Activated T-cell treated with anti-CD3 and anti-CD28 coated beads, Interleukin-2, amount 50 U/mL, for 4 hours (primary cell): ENCODE measurements around the gene LENG9. TPM values are rescaled to one million over a fixed set of nuclear protein-coding genes. Genes with fewer than 3 reads are reported as not detected.
"Not testable (repeated sequence)": the region's sequence is repeated elsewhere in the genome, so short reads cannot be mapped to it uniquely, and the experiment has no call there.

Experiments
- ATAC-seq, 2 donors: fragments of 200-7000 bp; cut with Tn5 transposase; one replicate each; pipeline ENCODE4 v1.10.0; 2021
- DNase-seq: peaks from one replicate; pipeline ENCODE4 v3.0.0-alpha.2; 2020
- H3K27me3 Mint-ChIP-seq: one replicate; pipeline ENCODE4 v1.8.0; 2021; ENCODE audit warnings: low read depth, mixed read lengths
- H3K36me3 Mint-ChIP-seq: one replicate; pipeline ENCODE4 v1.8.0; 2022; ENCODE audit warnings: mixed read lengths; ENCODE audit not compliant: insufficient read depth
- H3K4me1 Mint-ChIP-seq: one replicate; pipeline ENCODE4 v1.8.0; 2021; ENCODE audit warnings: low read depth, mixed read lengths
- H3K4me3 Mint-ChIP-seq: one replicate; pipeline ENCODE4 v1.8.0; 2021; ENCODE audit warnings: mild to moderate bottlenecking, moderate library complexity, mixed read lengths
- H3K9me3 Mint-ChIP-seq: one replicate; pipeline ENCODE4 v1.8.0; 2021; ENCODE audit warnings: mixed read lengths
- total RNA-seq, 3 donors: library from RNA; stranded (reverse); gene quantifications; one replicate each; pipeline ENCODE4 v1.2.1, GENCODE V29; 2021

LENG9 gene
- total RNA-seq, 3 donors from 2014 or later, result 4.8 to 5.4 (median 5.2) TPM

DNA sequence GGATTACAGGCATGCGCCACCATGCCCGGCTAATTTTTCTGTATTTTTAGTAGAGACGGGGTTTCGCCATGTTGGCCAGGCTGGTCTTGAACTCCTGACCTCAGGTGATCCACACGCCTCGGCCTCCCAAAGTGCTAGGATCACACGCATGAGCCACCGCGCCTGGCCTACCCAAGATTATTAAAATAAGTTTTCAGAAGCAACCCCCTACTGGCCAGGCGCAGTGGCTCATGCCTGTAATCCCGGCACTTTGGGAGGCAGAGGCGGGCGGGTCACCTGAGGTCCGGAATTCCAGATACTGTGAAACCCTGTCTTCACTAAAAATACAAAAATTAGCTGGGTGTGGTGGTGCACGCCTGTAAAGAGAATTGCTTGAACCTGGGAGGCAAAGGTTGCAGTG lies 17.2 kb downstream of the LENG9 start:
- not testable (repeated sequence) for H3K27me3 Mint-ChIP-seq, H3K4me3 Mint-ChIP-seq, H3K36me3 Mint-ChIP-seq, ATAC-seq, H3K9me3 Mint-ChIP-seq, DNase-seq
- H3K4me1 Mint-ChIP-seq, result peaks cover 37% of the 10 kb centered on the region

DNA sequence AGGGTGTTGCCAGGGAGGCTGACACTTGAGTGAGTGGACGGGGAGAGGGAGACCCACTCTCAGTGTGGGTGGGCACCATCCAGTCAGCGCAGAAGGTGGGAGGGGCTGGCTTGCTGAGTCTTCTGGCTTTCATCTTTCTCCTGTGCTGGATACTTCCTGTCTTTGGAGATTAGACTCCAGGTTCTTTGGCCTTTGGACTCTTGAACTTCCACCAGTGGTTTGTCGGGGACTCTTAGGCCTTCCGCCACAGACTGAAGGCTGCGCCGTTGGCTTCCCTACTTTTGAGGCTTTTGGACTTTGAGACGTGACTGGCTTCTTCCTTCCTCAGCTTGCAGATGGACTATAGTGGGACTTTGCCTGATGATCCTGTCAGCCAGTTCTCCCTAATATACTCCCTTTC lies 18.8 kb downstream of the LENG9 start:
- no peak for ATAC-seq

DNA sequence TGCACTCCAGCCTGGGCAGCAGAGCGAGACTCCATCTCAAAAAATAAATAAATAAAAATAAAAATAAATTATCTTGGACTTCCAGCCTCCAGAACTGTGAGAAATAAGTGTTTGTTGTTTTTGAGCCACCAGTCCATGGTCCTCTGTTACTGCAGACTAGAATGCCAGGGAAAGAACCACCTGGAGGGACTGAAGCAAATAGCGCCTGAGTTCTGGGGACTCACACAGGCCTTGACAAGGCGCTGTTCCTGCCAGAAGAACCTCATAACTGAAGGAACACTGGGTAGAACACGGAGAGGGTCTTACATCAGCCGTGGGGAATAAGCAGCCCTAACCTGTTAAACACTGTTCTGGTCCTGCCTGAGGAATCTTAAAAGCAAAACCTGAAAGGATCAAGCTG lies 22.9 kb downstream of the LENG9 start:
- peaks cover 6% of the 10 kb centered on the region for H3K36me3 Mint-ChIP-seq
- no peaks in the 10 kb centered on the region for H3K27me3 Mint-ChIP-seq
- no peak for DNase-seq
- no peaks in the 10 kb centered on the region for H3K9me3 Mint-ChIP-seq
- peaks cover 4% of the 10 kb centered on the region for H3K4me1 Mint-ChIP-seq
- no peak for ATAC-seq
- no peak overlapping the region for H3K4me3 Mint-ChIP-seq

More for the DNA sequence above, 18.8 kb downstream of the LENG9 start:
- DNase-seq, result no peak
- H3K4me3 Mint-ChIP-seq, result no peak overlapping the region
- no peaks in the 10 kb centered on the region for H3K9me3 Mint-ChIP-seq
- H3K36me3 Mint-ChIP-seq, result peaks cover 6% of the 10 kb centered on the region
- H3K4me1 Mint-ChIP-seq, result peaks cover 21% of the 10 kb centered on the region
- no peaks in the 10 kb centered on the region for H3K27me3 Mint-ChIP-seq

DNA sequence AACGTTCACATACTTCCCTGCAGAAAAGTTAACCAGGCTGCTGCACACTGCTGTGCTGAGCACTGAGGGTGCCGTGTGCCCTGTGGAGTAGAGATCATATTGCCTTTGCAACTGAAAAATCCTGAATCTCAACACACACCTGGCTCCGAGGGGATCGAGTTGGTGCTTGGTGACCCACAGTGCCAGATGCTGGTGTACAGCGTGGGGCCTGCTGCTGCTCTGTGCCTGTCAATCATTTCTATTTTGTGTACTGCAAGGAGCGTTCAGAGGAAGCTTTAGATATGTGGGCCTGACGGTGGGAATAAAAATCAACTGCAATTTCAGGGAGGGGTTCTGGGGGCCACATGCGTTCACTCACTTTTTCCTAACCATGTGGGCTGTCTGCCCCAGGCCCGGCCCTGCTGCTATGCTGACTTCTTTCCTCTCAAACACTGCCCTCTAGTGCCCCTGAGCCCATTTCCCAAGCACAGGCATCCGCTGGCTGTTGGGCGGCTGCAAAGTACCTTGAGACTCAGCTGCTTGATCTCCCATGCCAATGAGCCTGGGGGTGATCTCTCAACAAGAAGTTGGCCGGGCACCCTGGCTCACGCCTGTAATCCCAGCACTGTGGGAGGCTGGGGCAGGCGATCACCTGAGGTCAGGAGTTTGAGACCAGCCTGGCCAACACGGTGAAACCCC lies 24.3 kb downstream of the LENG9 start:
- H3K4me1 Mint-ChIP-seq, result peaks cover 13% of the 10 kb centered on the region
- peaks cover 6% of the 10 kb centered on the region for H3K36me3 Mint-ChIP-seq
- H3K27me3 Mint-ChIP-seq, result no peaks in the 10 kb centered on the region
- no peak for DNase-seq
- peak; percentile 53 to 66 for ATAC-seq
- H3K9me3 Mint-ChIP-seq, result no peaks in the 10 kb centered on the region
- H3K4me3 Mint-ChIP-seq, result no peak overlapping the region

DNA sequence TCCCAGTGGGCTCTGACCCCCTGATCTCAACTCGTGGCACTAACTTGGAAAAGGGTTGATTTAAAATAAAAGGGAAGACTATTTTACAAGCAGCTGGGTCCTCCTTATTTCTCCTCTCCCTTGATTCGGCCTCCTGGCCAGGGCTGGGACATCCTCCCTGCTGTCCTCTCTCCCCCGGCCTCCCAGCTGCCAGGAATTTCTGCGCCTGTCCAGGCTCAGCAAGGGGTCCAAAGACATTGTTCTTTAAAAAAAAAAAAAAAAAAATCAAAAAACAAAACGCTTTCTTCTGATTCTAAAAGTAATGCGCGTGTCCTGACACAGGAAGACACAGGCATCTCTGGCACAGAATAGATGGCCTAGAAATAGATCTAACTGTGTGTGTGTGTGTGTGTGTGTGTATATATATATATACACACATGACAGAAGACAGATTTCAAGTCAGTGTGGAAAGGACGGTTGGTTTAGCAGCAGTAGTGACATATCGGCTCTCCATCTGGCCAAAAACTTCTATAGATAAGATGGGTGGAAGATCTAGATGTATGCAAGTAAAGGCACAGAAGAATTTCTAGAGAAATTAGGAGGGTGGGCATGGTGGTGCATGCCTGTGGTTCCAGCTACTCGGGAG lies 26.8 kb downstream of the LENG9 start:
- ATAC-seq (no peak), DNase-seq (no peak)
- H3K4me1 Mint-ChIP-seq, result peaks cover 17% of the 10 kb centered on the region
- no peak overlapping the region for H3K4me3 Mint-ChIP-seq
- H3K9me3 Mint-ChIP-seq, result no peaks in the 10 kb centered on the region
- peaks cover 1% of the 10 kb centered on the region for H3K36me3 Mint-ChIP-seq
- no peaks in the 10 kb centered on the region for H3K27me3 Mint-ChIP-seq

DNA sequence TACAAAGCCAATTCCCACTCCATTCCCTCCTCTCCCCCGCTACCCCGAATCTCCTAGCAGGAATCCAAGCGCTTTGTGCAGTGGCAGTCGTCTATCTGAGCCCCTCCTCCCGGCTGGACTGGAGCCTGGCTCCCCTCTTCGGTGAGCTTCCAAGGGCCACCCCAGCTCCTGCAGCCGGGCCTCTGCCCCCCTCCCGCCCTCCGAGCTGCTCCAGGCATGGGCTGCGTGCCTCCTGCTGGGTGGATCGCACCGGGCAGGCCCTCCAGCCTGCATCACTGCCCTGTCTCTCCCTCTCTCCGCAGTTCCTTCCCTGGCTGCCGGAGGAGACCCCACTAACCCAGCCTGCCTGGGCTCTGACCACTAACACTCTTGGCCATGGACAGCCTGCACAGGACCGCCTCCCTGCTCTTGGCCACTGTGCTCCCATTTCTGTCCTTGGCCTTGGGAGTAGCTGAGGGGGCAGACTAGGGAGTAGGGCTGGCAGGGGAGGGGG lies 27.5 kb downstream of the LENG9 start:
- peaks cover 19% of the 10 kb centered on the region for H3K4me1 Mint-ChIP-seq
- peaks cover 1% of the 10 kb centered on the region for H3K36me3 Mint-ChIP-seq
- H3K27me3 Mint-ChIP-seq, result no peaks in the 10 kb centered on the region
- ATAC-seq (no peak), DNase-seq (no peak)
- H3K9me3 Mint-ChIP-seq, result no peaks in the 10 kb centered on the region
- H3K4me3 Mint-ChIP-seq, result no peak overlapping the region

DNA sequence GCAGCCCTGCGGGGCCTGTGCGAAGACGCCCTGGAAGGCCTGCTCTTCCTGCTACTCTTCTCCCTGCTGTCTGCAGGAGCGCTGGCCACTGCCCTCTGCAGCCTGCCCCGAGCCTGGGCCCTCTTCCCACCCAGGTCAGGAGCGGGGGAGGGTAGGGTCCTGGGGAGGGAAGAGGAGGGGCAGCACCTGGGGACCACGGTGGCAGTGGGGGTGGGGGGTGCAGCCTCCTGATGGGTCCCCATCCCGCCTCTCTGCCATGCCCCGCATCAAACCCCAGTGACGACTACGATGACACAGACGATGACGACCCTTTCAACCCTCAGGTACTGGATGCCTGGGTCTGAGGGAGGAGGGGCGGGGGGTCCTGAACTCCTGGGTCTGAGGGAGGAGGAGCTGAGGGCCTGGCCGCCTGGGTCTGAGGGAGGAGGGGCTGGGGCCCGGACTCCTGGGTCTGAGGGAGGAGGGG lies 28.0 kb downstream of the LENG9 start:
- H3K27me3 Mint-ChIP-seq, result no peaks in the 10 kb centered on the region
- DNase-seq, result no peak
- H3K9me3 Mint-ChIP-seq, result no peaks in the 10 kb centered on the region
- no peak overlapping the region for H3K4me3 Mint-ChIP-seq
- ATAC-seq, result no peak
- no peaks in the 10 kb centered on the region for H3K36me3 Mint-ChIP-seq
- peaks cover 21% of the 10 kb centered on the region for H3K4me1 Mint-ChIP-seq

DNA sequence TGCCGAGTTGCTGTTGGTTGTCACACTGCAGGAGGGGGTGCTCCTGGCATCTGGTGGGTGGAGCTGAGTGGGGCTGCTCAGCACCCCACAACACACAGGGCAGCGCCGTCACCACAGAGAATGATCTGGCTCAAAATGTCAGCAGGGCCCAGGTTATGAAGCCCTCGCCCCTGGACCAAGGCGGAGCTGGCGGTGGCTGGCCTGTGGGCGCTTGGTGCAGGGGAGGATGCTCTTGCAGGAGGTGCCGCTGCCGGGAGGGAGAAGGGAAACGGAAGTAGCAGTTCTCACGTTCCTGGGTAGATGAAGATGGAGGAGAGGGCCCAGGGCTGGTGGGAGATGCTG lies 28.7 kb downstream of the LENG9 start:
- DNase-seq (no peak), ATAC-seq (peak in 1 of 2 donors; percentile 23)
- Mint-ChIP-seq H3K27me3 (no peaks in the 10 kb centered on the region), H3K4me3 (peak overlapping the region; percentile 25), H3K9me3 (no peaks in the 10 kb centered on the region), H3K4me1 (peaks cover 21% of the 10 kb centered on the region), H3K36me3 (no peaks in the 10 kb centered on the region)

DNA sequence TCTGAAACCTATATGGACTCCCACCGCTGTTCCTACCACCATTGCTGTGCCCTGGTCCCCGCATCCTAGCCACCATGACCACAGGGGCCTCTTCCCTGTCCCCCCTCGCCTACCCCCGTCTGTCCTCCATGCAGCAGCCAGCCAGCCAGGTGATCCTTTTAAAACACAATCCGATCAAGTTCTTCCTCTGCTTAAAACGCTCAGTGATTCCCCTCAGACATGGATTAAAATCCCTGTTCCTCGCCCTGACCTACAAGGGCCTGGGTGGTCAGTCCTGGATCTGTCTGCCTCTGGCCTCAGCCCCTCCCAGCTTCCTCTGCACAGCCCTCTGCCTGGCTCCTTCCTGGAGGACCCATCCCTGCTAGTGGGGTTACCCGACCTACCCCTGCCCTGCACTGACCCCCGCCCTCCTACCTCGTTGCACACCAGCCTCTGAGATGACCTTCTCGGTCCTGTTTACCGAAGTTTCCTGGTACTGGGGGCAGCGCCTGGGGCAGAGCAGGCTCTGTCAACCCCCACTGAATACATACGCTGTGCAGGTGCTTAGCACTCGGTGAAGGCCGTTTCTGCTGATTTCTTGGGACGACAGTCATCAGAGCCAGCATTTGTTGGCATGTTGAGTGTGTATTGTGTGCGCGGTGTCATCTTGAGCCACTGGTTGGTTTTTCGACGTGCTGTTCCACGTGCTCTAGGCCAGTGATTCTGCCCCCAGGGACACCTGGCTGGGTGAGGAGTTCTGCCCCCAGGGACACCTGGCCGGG lies 29.3 kb downstream of the LENG9 start:
- Mint-ChIP-seq H3K27me3 (peaks cover 2% of the 10 kb centered on the region), H3K4me3 (no peak overlapping the region), H3K9me3 (no peaks in the 10 kb centered on the region), H3K36me3 (no peaks in the 10 kb centered on the region), H3K4me1 (peaks cover 20% of the 10 kb centered on the region)
- no peak for ATAC-seq
- DNase-seq, result no peak

DNA sequence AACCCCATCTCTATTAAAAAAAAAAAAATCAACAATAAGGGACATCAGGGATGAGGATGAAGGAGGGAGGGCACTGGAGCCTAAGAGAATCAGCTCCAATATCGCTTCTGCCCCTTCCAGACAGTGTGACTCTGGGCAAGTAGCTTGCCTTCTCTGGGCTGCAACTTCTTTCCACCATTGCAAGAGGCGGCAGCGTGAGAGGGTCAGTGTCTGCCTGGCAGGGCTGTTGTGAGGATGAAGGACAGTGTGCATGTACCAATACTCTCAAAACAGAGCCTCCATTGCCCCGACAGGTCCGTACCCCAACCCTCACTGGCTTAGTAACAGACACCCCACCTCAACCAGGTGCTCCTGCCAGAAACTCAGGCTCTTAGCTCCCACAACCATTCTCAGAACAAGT lies 29.9 kb downstream of the LENG9 start:
- no peak overlapping the region for H3K4me3 Mint-ChIP-seq
- H3K4me1 Mint-ChIP-seq, result peaks cover 18% of the 10 kb centered on the region
- no peak for DNase-seq
- H3K27me3 Mint-ChIP-seq, result peaks cover 7% of the 10 kb centered on the region
- no peak for ATAC-seq
- H3K9me3 Mint-ChIP-seq, result no peaks in the 10 kb centered on the region
- no peaks in the 10 kb centered on the region for H3K36me3 Mint-ChIP-seq

DNA sequence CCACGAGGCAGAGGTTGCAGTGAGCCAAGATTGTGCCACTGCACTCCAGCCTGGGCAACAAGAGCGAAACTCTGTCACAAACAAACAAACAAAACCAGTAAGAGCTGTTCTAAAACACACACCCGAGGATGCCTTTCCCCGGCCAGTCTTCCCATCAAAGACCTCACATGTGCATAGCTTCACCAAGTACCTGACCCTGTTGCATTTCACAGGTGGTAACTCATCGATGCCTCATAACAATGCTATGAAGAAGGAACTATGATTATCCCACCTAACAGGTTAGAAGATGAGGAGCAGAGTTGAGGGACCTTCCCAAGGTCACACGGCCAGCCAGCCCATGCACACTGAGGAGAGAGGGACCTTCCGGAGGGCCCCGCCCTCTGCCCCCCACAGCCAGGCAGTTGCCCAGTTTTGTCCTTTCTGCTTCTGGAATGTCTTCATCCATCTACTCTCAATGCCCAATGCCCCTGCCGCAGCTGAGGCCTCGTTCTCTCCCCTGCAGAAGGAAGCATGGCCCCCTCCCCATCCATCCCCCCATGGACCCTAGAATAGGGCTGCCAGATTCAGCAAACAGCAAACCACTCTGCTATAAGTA lies 31.3 kb downstream of the LENG9 start:
- DNase-seq, result no peak
- Mint-ChIP-seq H3K4me3 (no peak overlapping the region), H3K36me3 (no peaks in the 10 kb centered on the region), H3K4me1 (peaks cover 18% of the 10 kb centered on the region), H3K9me3 (no peaks in the 10 kb centered on the region), H3K27me3 (peaks cover 10% of the 10 kb centered on the region)
- no peak for ATAC-seq

DNA sequence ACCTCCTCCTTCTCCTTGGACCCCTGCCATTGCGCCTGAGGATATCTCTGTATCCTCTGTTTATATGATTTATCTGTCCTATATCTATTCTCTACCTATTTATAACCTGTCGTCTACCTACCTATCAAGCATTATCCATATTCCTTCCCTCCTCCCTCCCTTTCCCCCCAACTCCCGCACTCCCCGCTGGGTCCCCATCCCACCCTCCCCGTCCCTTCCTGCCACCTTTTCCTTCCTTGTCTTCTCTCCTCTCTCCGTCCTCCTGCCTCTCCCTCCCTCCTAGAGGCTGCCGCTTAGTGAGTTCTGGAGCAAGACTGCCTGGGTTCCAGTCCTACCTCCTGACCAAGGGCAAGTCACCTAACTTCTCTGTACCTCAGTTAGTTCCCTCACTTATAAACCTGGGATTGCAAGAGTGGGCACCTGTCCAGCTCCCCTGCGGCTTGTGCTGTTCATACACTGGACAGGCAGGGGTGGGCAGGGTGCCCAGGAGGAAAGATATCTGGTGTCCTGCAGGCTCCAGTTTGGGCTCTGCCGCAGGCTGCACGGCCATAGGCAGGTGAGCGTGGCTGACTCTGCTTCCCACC lies 32.2 kb downstream of the LENG9 start:
- ATAC-seq (no peak), DNase-seq (no peak)
- H3K9me3 Mint-ChIP-seq, result no peaks in the 10 kb centered on the region
- H3K27me3 Mint-ChIP-seq, result peaks cover 16% of the 10 kb centered on the region
- H3K4me3 Mint-ChIP-seq, result no peak overlapping the region
- peaks cover 18% of the 10 kb centered on the region for H3K4me1 Mint-ChIP-seq
- no peaks in the 10 kb centered on the region for H3K36me3 Mint-ChIP-seq

DNA sequence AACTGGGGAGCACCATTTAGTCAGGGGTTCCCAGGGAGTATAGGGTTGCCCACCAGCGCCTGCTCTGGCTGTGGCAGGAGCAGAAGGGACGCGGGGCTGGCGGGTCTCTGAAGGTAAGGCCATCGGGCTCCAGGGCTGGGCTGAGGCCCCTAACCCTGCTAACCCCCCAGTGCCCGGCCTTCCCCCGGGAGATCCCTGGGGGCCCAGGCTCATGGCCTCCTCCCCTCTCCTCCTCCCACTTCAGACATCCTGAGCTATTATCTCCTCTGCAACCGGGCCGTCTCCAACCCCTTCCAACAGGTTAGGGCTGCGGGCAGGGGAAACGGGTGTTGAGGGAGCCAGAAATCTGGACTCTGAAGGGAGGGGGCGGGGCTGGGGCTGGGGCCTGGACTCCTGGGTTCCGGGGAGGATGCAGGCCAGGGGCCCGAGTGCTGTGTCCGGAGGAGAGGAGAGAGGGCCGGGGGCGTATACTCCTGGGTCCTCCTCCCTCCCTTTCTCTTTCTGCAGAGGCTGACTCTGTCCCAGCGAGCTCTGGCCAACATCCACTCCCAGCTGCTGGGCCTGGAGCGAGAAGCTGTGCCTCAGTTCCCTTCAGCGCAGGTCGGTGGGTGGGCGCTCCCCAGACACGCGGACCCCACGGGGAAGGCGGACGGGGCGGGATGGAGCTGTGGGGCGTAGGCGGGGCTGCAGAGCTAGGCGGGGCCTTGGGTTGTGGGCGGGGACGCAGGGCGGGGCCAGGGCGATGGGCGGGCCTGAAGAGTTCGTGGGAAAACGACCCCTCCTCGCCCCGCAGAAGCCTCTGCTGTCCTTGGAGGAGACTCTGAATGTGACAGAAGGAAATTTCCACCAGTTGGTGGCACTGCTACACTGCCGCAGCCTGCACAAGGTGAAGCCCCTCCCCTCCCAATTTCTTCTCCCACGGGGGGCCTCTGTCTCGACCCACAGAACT lies 33.0 kb downstream of the LENG9 start:
- Mint-ChIP-seq H3K27me3 (peaks cover 24% of the 10 kb centered on the region), H3K9me3 (no peaks in the 10 kb centered on the region)

More for the DNA sequence above, 33.0 kb downstream of the LENG9 start:
- peaks cover 18% of the 10 kb centered on the region for H3K4me1 Mint-ChIP-seq
- H3K36me3 Mint-ChIP-seq, result no peaks in the 10 kb centered on the region
- DNase-seq (peak; percentile 47), ATAC-seq (peak; percentile 69 to 82)
- peak overlapping the region; percentile 21 for H3K4me3 Mint-ChIP-seq
